ENCODE results near the gene MFSD2A. TPM values are rescaled to one million over a fixed set of nuclear protein-coding genes. Genes with fewer than 3 reads are reported as not detected.

The MFSD2A gene
- total and polyA plus RNA-seq, 10 of the 15 experiments (the other 5 are each of a cell fraction or from before 2014, with no cell fraction given) = 0.84 to 30.1 (median 15.2) TPM

DNA sequence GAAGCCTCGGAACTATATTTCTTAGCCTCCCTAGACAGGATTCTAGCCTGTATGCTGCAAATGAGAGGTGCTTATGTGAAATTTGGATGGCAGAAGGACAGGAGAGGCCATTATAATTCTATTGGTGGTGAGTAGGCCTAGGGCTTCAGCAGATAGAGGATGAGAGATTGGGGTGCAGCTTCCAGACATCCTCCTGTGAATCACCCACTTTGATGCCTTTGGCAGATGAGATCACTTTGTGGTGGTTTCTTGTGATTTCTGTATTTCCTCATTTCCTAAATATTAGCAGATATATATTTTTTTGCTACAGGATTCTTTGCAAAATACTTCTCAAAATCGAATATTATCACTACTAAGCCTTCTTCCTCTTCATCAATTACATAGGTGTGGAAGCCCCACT lies 37.3 kb downstream of the MFSD2A start (continued):
- TF ChIP-seq, protein P1, sequence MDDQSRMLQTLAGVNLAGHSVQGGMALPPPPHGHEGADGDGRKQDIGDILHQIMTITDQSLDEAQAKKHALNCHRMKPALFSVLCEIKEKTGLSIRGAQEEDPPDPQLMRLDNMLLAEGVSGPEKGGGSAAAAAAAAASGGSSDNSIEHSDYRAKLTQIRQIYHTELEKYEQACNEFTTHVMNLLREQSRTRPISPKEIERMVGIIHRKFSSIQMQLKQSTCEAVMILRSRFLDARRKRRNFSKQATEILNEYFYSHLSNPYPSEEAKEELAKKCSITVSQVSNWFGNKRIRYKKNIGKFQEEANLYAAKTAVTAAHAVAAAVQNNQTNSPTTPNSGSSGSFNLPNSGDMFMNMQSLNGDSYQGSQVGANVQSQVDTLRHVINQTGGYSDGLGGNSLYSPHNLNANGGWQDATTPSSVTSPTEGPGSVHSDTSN (IDR thresholded peaks at IDR 0.05; ENCODE audit: insufficient replicate concordance, low read depth, low read length) = no peak
- no peak for TF ChIP-seq SPI1 (IDR thresholded peaks at IDR 0.05; ENCODE audit: borderline replicate concordance, insufficient read depth, low read depth, low read length)
- TF ChIP-seq ZNF622 (IDR thresholded peaks at IDR 0.05) = no peak
- TF ChIP-seq, protein P2, sequence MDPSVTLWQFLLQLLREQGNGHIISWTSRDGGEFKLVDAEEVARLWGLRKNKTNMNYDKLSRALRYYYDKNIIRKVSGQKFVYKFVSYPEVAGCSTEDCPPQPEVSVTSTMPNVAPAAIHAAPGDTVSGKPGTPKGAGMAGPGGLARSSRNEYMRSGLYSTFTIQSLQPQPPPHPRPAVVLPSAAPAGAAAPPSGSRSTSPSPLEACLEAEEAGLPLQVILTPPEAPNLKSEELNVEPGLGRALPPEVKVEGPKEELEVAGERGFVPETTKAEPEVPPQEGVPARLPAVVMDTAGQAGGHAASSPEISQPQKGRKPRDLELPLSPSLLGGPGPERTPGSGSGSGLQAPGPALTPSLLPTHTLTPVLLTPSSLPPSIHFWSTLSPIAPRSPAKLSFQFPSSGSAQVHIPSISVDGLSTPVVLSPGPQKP (IDR thresholded peaks at IDR 0.05; ENCODE audit: low read depth, low read length) = no peak
- TF ChIP-seq NR2C1 (IDR thresholded peaks at IDR 0.05) = no peak
- TF ChIP-seq ZBED1 (IDR thresholded peaks at IDR 0.05; ENCODE audit: borderline replicate concordance) = no peak

DNA sequence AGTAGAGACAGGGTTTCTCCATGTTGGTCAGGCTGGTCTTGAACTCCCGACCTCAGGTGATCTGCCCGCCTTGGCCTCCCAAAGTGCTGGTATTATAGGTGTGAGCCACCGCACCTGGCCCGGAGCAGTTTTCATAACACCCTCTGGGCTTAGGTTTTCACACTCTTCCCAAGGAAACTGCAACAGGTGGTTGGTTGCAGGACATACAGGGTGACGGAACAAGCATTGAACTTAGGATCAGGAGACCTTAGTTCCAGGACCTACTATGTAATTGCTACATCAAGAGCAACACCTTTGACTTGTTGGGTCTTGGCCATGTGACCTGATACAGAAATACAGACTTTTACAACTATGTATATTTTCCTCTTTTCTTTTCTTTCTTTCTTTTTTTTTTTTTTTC lies 37.9 kb downstream of the MFSD2A start:
- Histone ChIP-seq H3K4me3 (no peak overlapping the region), H3K9ac (ENCODE audit: control insufficient read depth, insufficient read depth, low read length) (no peak overlapping the region), H3K27ac (ENCODE audit: control insufficient read depth, insufficient read depth) (no peak overlapping the region), H2AFZ (ENCODE audit: control insufficient read depth, low read depth, low read length) (no peak overlapping the region), H3K4me1 (ENCODE audit: control insufficient read depth, insufficient read depth, low read length) (peaks cover 25% of the 10 kb centered on the region), H3K4me2 (ENCODE audit: control insufficient read depth, insufficient read depth) (no peak overlapping the region), H3K36me3 (ENCODE audit: control insufficient read depth in 2 of 2, insufficient read depth in 2 of 2, low read length in 1 of 2) (no peaks in the 10 kb centered on the region), H3K27me3 (replicated peaks in 1 of 2; ENCODE audit: control insufficient read depth in 2 of 2, insufficient read depth in 2 of 2, low read length in 1 of 2) (no peaks in the 10 kb centered on the region), H3K9me3 (replicated peaks; ENCODE audit: control insufficient read depth, insufficient read depth, low read length) (no peaks in the 10 kb centered on the region), H3K79me2 (ENCODE audit: control insufficient read depth, insufficient read depth, low read length) (no peaks in the 10 kb centered on the region), H4K20me1 (ENCODE audit: control insufficient read depth, insufficient read depth) (no peaks in the 10 kb centered on the region)
- RAD21 ChIA-PET (ENCODE audit: unreplicated experiment) = no interaction called here
- no TSS peak for BruUV-seq (replicated peaks)
- no peak for ATAC-seq
- 83% methylated on average over 5 of the region's 5 CpGs for WGBS (ENCODE audit: insufficient coverage, insufficient replicate concordance, low lambda C conversion rate, missing lambda C conversion rate)
- CTCF ChIA-PET = no interaction called here
- intact Hi-C loops (cut with micrococcal nuclease; ENCODE audit: unreplicated experiment) (no loop called here), in situ Hi-C loops (cut with MboI) (no loop called here)
- POLR2A ChIA-PET = no interaction called here
- SMC1A ChIA-PET (ENCODE audit: uncharacterized antibody, unreplicated experiment) = interaction anchor here (3.9 kb wide), 1 partner anchor 40 kb away, joined by 17 read pairs; no protein-coding TSS in a partner anchor
- FAIRE-seq = no peak
- TF ChIP-seq RUNX3 (IDR thresholded peaks at IDR 0.05; ENCODE audit: low read length) (no peak), HDAC6 (IDR thresholded peaks at IDR 0.05; ENCODE audit: unreplicated experiment) (no peak), JUND (IDR thresholded peaks at IDR 0.05; ENCODE audit: low read depth, low read length) (no peak), SUPT20H (IDR thresholded peaks at IDR 0.05; ENCODE audit: borderline replicate concordance, control insufficient read depth, low read depth, low read length) (no peak), RB1 (IDR thresholded peaks at IDR 0.05; ENCODE audit: borderline replicate concordance) (no peak), CHD2 (IDR thresholded peaks at IDR 0.05; ENCODE audit: borderline replicate concordance, low read depth, low read length) (no peak), TBL1XR1 (IDR thresholded peaks at IDR 0.05; ENCODE audit: low read depth, low read length) (no peak), ZNF217 (IDR thresholded peaks at IDR 0.05) (no peak), TCF3 (IDR thresholded peaks at IDR 0.05; ENCODE audit: borderline replicate concordance, insufficient read depth, low read depth, low read length) (no peak), HCFC1 (IDR thresholded peaks at IDR 0.05; ENCODE audit: low read length) (no peak), NFYB (IDR thresholded peaks at IDR 0.05; ENCODE audit: insufficient read depth, low read depth, low read length) (no peak), MXI1 (IDR thresholded peaks at IDR 0.05; ENCODE audit: low read depth, low read length) (no peak), ZNF622 (IDR thresholded peaks at IDR 0.05) (no peak)
- TF ChIP-seq, protein P3, sequence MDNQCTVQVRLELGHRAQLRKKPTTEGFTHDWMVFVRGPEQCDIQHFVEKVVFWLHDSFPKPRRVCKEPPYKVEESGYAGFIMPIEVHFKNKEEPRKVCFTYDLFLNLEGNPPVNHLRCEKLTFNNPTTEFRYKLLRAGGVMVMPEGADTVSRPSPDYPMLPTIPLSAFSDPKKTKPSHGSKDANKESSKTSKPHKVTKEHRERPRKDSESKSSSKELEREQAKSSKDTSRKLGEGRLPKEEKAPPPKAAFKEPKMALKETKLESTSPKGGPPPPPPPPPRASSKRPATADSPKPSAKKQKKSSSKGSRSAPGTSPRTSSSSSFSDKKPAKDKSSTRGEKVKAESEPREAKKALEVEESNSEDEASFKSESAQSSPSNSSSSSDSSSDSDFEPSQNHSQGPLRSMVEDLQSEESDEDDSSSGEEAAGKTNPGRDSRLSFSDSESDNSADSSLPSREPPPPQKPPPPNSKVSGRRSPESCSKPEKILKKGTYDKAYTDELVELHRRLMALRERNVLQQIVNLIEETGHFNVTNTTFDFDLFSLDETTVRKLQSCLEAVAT (IDR thresholded peaks at IDR 0.05) = no peak
- DNase-seq (ENCODE audit: low read depth, low spot score) = no peak

Data from GM12878 (cell line).